ENCODE results near the gene REC114. TPM values are rescaled to one million over a fixed set of nuclear protein-coding genes. Genes with fewer than 3 reads are reported as not detected.

Gene REC114
- total and polyA plus RNA-seq, 2 donors (not counting 3 experiments of a cell fraction or from before 2014, with no cell fraction given): not detected

GRCh38 chr15:73569361-73569760, 126.4 kb downstream of the REC114 start:
- intact Hi-C loops (cut with micrococcal nuclease) (no loop called here), dilution Hi-C loops (cut with MboI; ENCODE audit: extremely low pct_ligation_motif_present, low sequenced_read_pairs) (no loop called here)
- POLR2A ChIA-PET: no interaction called here
- Histone ChIP-seq H3K9me1 (replicated peaks; ENCODE audit: control insufficient read depth, extremely low read depth, insufficient read depth, low read length) (no peaks in the 10 kb centered on the region), H3K27ac (ENCODE audit: insufficient read depth, low read depth, low read length) (no peak overlapping the region), H3K4me3 (replicated peaks in 1 of 3; ENCODE audit: insufficient read depth in 1 of 3, low read depth in 1 of 3, low read length in 3 of 3) (no peak overlapping the region), H4K20me1 (replicated peaks; ENCODE audit: control insufficient read depth, extremely low read depth, insufficient read depth, low read length) (no peaks in the 10 kb centered on the region), H2AFZ (ENCODE audit: low read depth, low read length) (no peak overlapping the region), H3K9me3 (replicated peaks; ENCODE audit: control insufficient read depth, insufficient read depth, low read length) (no peaks in the 10 kb centered on the region), H3K4me2 (ENCODE audit: insufficient read depth, low read length) (no peak overlapping the region), H3K9ac (replicated peaks; ENCODE audit: extremely low read depth, insufficient read depth, low read length) (no peak overlapping the region), H3K36me3 (ENCODE audit: control insufficient read depth in 2 of 2, extremely low read depth in 1 of 2, insufficient read depth in 2 of 2, low read length in 2 of 2) (peaks cover 12 to 28% of the 10 kb centered on the region in 2 experiments), H3K4me1 (ENCODE audit: control insufficient read depth, extremely low read depth, insufficient read depth, low read length) (peaks cover 18% of the 10 kb centered on the region), H3K27me3 (ENCODE audit: control insufficient read depth in 2 of 2, insufficient read depth in 2 of 2, low read length in 2 of 2) (no peaks in the 10 kb centered on the region), H3K79me2 (ENCODE audit: control insufficient read depth, insufficient read depth, low read length) (no peaks in the 10 kb centered on the region)
- DNase-seq (ENCODE audit: low read depth, low spot score) (no peak), FAIRE-seq (no peak)
- no TSS peak for BruUV-seq (replicated peaks)
- CTCF ChIA-PET: interaction anchor here (1.0 to 4.1 kb wide), 5 partner anchors 9 to 131 kb away, joined by 3 to 27 read pairs (median 6); partner anchors contain the start of gene NPTN
- TF ChIP-seq CTCF (IDR thresholded peaks at IDR 0.05; ENCODE audit: extremely low read depth in 1 of 2, insufficient read depth in 1 of 2, low read depth in 1 of 2, low read length in 2 of 2) (no peak), MYC (IDR thresholded peaks at IDR 0.05; ENCODE audit: low read depth, low read length) (no peak), POLR2A (IDR thresholded peaks at IDR 0.05; ENCODE audit: low read depth, low read length) (no peak), JUN (IDR thresholded peaks at IDR 0.05; ENCODE audit: borderline replicate concordance, insufficient read depth, insufficient read length, low read depth) (no peak)

- H3K9me1 ChIP-seq (replicated peaks; ENCODE audit: control insufficient read depth, extremely low read depth, insufficient read depth, low read length): no peaks in the 10 kb centered on the region
- H3K36me3 ChIP-seq (ENCODE audit: control insufficient read depth in 2 of 2, extremely low read depth in 1 of 2, insufficient read depth in 2 of 2, low read length in 2 of 2): peaks cover 12 to 26% of the 10 kb centered on the region in 2 experiments
- dilution Hi-C loops (cut with MboI; ENCODE audit: extremely low pct_ligation_motif_present, low sequenced_read_pairs) (no loop called here), intact Hi-C loops (cut with micrococcal nuclease) (no loop called here)
- DNase-seq (ENCODE audit: low read depth, low spot score): no peak
- TF ChIP-seq POLR2AphosphoS5 (IDR thresholded peaks at IDR 0.05; ENCODE audit: insufficient read depth, low read depth, low read length): no peak
- no peak for TF ChIP-seq JUN (IDR thresholded peaks at IDR 0.05; ENCODE audit: borderline replicate concordance, insufficient read depth, insufficient read length, low read depth)
- no peak for TF ChIP-seq GATA2 (IDR thresholded peaks at IDR 0.05; ENCODE audit: insufficient read depth, insufficient read length, low read depth, low read length)
- TF ChIP-seq EZH2 (IDR thresholded peaks at IDR 0.05; ENCODE audit: borderline replicate concordance, low read depth, low read length, severe bottlenecking): no peak
- TF ChIP-seq FOS (IDR thresholded peaks at IDR 0.05; ENCODE audit: borderline replicate concordance, insufficient read depth, low read length): no peak
- no peak for TF ChIP-seq MYC (IDR thresholded peaks at IDR 0.05; ENCODE audit: low read depth, low read length)
- TF ChIP-seq CTCF (IDR thresholded peaks at IDR 0.05; ENCODE audit: extremely low read depth in 1 of 2, insufficient read depth in 1 of 2, low read depth in 1 of 2, low read length in 2 of 2): no peak
- TF ChIP-seq MAX (IDR thresholded peaks at IDR 0.05; ENCODE audit: insufficient read depth, insufficient read length): no peak
- TF ChIP-seq POLR2A (IDR thresholded peaks at IDR 0.05; ENCODE audit: low read depth, low read length): no peak
- no peaks in the 10 kb centered on the region for H4K20me1 ChIP-seq (replicated peaks; ENCODE audit: control insufficient read depth, extremely low read depth, insufficient read depth, low read length)
- H3K27me3 ChIP-seq (ENCODE audit: control insufficient read depth in 2 of 2, insufficient read depth in 2 of 2, low read length in 2 of 2): no peaks in the 10 kb centered on the region
- no peak overlapping the region for H3K4me2 ChIP-seq (ENCODE audit: insufficient read depth, low read length)
- no peak overlapping the region for H2AFZ ChIP-seq (ENCODE audit: low read depth, low read length)
- FAIRE-seq: no peak
- no peak overlapping the region for H3K9ac ChIP-seq (replicated peaks; ENCODE audit: extremely low read depth, insufficient read depth, low read length)
- H3K27ac ChIP-seq (ENCODE audit: insufficient read depth, low read depth, low read length): no peak overlapping the region
- no peaks in the 10 kb centered on the region for H3K79me2 ChIP-seq (ENCODE audit: control insufficient read depth, insufficient read depth, low read length)
- H3K4me1 ChIP-seq (ENCODE audit: control insufficient read depth, extremely low read depth, insufficient read depth, low read length): peaks cover 13% of the 10 kb centered on the region
- POLR2A ChIA-PET: no interaction called here
- CTCF ChIA-PET: interaction anchor here (1.0 to 4.1 kb wide), 5 partner anchors 10 to 129 kb away, joined by 3 to 27 read pairs (median 5); partner anchors contain the start of gene NPTN
- no peaks in the 10 kb centered on the region for H3K9me3 ChIP-seq (replicated peaks; ENCODE audit: control insufficient read depth, insufficient read depth, low read length)
- H3K4me3 ChIP-seq (replicated peaks in 1 of 3; ENCODE audit: insufficient read depth in 1 of 3, low read depth in 1 of 3, low read length in 3 of 3): no peak overlapping the region
- no TSS peak for BruUV-seq (replicated peaks)
These were observed 127.5 kb downstream of the REC114 start for GRCh38 chr15:73570355-73571032.
